OCI-LY1 (cell line): ENCODE measurements around the gene ZMIZ1.

Source experiments
- CTCF ChIP-seq: fragments of 200-600 bp; sonication (generic), shearing (Covaris generic); IDR thresholded peaks from 2 replicates; pipeline ENCODE4 v1.5.1; 2017; ENCODE audit warnings: mild to moderate bottlenecking, antibody characterized with exemption, low read length, moderate library complexity, mixed read lengths
- EZH2 ChIP-seq: fragments of 200-600 bp; sonication (generic), shearing (Covaris generic); IDR thresholded peaks from 2 replicates; pipeline ENCODE4 v1.8.0; 2017; ENCODE audit warnings: borderline replicate concordance, mixed run types, mild to moderate bottlenecking, antibody characterized with exemption, low read length, moderate library complexity, mixed read lengths

GRCh38 chr10:79326361-79327089, 257.8 kb downstream of the ZMIZ1 start:
- no peak for TF ChIP-seq CTCF
- no peak for TF ChIP-seq EZH2
